RKO (cell line): ENCODE results near the gene TSHZ2.
"Not testable (repeated sequence)": the region's sequence is repeated elsewhere in the genome, so short reads cannot be mapped to it uniquely, and the experiment has no call there.

ENCODE experiments used
- DNase-seq: peaks from one replicate; pipeline ENCODE4 v3.0.0-alpha.2; 2016; ENCODE audit warnings: low spot score

TSHZ2 gene

DNA sequence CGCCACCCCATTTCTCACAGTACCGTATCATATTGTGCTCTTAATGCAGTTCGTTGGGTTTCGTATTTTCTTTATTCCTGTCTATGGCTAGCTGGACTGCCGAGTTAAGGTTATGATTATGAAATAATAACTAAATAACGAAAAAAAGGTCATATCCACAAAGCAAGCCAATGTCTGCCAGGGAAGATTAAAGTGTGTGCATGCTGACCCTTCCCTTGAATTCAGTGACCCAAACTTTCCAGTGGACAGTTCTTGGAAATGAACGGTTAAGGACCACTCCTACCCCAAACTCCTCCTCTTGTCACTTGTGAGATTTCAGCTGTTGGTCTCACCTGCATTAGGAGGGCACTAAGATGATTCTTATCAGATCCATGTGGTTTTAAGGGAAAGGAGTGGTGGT is 449.9 kb downstream of the TSHZ2 start:
- DNase-seq = no peak

DNA sequence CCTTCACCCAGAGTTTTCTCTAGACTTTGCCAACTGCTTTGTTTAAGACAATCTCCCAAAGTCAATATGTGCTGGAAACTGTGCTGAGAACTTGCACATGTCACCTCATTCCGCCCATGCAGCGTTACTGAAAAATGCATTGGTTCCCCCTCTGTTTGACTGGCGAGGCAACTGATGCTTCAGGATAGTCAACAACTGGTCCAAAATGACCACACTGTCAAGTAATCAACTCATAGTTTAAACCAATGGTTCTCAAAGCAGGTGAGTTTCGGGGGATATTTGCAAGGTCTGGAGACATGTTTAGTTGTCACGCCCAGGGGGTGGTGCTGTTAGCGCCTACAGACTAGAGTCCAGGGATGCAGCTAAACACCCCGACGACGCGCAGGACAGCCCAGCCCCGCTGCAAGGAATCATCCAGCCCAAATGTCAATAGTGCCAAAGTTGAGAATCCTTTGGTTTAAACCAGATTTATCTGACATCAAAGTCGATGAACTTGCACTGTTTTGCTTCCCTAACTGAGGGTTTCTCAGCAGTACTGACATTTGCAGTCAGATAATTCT is 451.5 kb downstream of the TSHZ2 start:
- DNase-seq = no peak

DNA sequence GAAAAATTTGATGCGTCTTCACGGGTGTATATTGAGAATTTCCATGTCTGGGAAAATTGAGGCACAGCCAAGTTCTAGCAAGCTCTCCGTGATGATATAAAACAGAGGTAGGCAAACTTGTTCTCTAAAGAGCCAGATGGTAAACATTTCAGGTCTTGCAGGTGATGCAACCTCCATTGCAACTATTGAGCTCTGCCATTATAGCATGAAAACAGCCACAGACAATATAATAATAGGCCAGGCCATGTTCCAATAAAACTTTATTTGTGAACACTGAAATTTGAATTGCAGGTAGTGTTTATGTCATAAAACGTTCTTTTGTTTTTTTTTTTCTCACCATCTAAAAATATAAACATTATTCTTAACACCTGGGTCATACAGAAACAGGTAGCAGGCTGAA is 453.3 kb downstream of the TSHZ2 start:
- no peak for DNase-seq

DNA sequence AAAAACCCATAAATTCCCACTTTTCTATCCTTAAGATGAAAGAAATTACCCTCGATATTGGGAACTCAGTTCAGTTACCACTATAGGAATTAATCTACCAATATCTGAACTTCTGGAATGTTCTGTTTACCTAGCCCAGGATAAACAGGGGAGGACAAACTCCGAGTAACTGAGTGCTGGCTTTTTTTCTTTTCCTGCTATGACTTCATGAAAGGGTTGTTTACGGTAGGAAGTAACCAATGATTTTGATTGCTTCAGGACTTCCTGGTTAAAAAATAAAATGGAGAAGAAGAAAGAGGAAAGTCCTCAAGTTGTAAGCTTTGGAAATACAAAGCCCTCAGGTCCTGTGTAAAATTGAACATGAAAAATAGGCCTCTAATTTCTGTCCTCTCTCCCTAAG is 453.8 kb downstream of the TSHZ2 start:
- no peak for DNase-seq

DNA sequence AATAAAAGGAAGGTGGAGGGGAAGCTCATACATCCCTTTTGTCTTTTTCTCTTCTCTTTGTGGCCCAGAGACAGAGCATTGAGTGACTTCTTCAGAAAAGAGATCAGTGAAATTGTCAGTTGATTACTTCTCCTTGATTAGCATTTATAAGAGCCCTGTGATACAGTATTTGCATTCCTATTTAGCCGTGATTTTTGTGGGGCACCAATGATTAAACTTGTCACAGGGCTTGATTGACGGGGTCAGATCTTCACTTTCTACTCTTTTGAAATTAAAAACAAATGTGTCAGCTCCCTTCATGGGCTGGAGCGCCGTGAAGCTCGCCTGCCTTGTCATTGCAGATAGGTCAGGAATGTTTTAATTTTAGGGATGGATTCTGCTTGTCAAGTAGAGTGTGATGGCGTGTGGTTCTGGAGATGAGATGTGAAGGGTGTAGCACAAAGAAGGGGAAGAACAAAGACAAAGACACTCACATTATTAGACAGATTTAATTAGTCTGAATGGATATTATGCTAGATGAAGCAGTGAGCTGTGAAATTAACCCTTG is 454.7 kb downstream of the TSHZ2 start:
- DNase-seq = no peak

DNA sequence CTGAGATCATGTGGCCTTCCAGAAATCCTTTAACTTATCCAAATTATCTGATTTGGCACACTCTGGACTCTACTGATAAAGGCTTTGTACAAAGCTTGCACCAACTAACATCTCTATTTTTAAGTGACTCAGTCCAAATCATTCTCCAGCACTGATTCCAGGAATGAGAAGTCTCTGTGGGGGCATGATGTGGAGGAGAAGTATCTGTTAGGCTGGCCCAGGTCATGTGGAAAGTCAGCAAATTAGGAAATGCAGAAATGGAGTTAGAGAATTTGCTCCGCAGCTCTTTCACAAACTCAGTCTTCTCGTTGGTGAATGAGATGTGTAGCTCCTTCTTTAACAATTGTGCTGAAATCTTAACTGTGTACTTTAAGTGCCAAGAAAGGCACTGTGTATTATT is 455.8 kb downstream of the TSHZ2 start:
- no peak for DNase-seq

DNA sequence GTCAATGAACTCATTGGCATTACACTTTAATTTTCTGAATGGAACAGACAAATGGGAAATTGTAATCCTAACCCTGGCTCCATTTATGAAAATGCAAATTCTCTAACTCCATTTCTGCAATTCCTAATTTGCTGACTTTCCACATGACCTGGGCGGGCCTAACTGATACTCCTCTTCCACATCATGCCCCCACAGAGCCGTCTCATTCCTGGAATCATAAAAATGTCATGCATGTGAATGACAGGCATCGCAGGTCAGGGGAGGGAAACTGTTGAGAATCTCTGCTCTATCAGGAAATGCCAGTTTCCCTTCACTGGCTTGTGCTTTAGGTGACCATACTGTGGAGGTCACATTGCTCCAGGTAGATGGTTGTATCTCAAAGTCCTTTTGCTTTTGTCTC is 456.4 kb downstream of the TSHZ2 start:
- DNase-seq = no peak

DNA sequence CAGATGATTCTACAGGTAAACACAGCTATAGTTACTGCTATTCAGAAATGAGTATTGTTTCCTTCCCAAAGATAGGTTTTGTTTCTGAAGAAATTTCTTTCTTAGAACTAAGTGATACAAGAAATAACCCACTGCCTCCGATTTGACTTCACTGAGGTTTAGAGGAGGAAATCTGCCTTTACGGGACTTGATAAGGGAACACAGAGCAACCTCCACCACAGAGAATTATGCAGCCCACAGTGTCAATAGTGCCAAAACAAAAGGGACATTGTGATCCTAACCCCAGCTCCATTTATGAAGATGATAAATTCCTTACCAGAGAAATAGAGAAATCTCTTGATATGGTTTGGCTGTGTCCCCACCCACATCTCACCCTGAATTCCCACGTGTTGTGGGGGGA is 456.8 kb downstream of the TSHZ2 start:
- DNase-seq = no peak

DNA sequence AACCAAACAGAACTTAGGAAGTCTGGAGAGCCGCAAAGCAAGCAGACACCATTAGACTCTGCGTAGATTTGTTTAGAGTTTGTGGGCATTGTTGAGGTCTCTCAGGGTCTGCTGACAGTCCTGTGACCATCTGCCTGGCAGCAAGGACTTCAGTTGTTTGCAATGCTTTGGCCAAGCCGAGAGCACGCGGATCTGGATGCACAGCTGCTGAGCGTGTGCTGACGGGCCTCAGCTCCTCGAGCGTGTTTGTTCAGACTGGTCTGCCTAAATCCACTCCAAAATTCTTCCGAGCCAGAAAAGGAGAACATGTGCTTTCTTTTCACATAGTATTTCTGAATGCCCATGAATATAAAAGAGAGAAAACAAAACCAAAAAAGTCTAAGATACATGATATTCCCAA is 462.5 kb downstream of the TSHZ2 start:
- DNase-seq = no peak

DNA sequence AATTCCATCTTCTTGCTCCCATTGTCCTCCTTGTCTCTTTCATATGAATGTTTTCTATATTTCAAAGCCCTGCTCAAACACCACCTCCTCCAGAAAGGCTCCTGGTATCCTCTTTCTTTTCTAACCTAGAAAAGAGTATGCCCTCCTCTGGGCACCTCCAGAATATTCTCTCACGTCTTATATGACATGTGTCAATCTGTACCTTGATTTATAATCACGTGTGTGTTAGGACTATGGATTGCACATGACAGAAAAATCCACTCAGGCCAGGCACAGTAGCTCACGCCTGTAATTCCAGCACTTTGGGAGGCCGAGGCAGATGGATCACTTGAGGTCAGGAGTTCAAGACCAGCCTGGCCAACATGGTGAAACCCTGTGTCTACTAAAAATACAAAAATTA is 464.8 kb downstream of the TSHZ2 start:
- not testable (repeated sequence) for DNase-seq

DNA sequence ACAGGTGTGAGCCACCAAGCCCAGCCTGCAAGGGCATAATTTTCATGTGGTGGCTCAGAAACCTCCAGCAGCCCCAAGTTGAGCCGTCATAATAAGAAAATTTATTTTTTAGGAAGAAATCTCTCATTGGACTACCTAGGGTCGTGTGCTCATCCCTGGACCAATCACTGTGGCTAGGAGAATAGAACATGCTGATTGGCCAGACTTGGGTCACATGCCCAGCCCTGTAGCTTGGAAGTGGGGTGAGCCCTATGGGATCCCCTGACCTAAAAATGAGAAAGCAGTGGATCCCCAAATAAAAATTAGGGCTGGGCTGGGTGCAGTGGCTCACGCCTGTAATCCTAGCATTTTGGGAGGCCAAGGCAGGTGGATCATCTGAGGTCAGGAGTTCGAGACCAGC is 466.2 kb downstream of the TSHZ2 start:
- no peak for DNase-seq

DNA sequence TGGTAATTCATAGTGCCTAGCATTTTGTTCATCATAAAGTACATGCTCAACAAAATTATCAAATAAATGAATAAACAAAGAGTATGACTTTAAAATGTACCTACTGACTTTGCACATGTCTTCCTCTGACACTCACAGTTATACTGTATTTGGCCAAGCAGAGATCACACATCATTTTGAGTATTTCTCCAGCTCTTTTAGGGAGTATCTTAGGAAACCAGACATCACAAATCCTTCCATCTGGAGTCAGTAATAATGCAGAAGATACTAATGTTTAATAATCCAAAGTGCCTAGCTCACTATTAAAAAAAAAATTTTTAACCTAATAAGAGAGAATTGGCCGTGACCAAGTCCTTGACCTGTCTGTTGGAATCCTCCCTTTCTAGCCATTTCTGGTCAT is 466.9 kb downstream of the TSHZ2 start:
- DNase-seq = no peak

DNA sequence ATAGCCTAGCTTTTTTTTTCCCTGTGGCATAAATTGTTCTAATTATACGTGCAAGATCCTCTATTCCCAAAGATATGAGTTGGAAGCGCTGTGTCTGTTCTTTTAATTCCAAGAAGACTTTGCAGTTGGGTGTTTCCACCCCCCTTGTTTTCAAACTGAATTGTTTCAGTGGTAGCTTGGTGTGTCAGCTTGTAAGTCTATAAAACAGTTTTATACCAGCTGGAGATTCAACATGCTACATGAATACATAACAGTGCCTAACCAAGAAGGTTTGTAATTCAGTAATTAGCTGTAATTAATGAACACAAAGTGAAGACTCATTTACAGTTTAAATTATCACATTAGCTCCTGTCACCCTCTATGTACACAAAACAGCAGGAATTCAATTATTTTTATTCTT is 467.5 kb downstream of the TSHZ2 start:
- DNase-seq = no peak

DNA sequence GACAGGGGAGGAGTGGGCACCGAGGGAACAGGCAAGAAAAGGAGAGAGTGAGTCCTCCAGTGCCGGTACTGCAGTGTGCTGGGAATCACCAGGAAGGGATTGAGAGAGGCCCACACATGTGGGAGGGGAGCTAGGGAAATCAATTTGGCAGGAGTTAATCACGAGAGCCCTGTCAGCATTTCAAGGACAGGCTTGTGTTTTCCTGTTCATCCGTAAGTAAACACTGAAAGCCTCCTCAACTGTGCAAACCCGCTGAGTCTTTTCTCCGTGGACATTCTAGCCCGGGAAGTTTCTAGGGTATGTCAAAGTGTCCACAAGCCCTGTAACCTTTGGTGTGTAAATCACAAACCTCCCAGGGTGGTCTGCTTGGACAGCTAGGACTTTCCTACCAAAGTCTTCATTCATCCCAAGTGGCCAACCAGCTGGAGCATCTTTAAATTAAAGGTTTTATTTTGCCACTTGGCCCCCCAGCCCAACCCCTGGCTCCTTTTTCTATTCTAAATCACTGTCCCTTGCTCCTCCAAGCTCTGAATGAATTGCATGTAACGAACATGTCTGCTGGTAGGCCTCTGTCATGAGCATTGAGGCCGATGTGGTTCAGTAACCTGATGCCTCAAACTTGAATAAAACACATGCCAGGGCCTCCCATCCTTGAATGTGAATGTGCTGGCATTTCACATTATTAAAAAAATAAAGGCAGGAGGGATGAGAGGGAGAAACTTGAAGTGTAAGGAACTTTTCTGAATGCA is 472.4 kb downstream of the TSHZ2 start:
- DNase-seq = no peak

DNA sequence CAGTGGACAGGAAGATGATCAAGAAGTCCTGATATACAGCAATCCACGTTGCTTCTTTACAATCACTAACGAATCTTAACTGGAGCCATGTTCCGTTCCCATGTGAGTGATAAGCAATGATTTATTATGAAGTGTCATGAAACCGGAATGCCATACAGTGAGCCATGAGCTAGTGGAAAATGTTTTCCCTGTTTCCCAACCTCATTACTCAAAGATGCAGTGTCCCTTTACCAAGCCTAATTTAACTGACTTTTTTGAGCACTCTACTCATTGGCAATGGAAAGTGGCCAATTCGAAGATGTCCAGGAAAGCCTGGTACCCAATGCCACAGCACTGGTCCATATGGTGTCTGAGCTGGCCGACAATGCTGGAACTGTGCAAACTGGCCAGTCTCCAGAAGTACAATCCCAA is 473.2 kb downstream of the TSHZ2 start:
- DNase-seq = no peak

DNA sequence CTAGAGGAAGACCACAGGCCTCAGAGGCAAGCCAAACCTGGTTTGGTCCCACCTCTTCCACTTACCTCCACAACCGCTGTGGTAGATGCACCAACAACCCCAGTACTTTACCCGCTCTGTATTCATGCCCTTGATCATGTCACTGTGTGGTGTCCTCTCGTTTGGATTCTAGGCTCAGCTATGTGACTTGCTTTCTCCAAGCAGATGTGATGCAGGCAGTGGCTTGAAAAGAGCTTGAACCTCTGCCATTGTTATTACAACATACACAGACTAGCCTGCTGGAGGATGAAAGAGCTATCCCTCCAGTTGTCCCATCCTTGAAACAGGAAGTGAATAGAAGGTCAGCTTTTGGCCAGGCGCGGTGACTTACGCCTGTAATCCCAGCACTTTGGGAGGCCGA is 473.8 kb downstream of the TSHZ2 start:
- no peak for DNase-seq

DNA sequence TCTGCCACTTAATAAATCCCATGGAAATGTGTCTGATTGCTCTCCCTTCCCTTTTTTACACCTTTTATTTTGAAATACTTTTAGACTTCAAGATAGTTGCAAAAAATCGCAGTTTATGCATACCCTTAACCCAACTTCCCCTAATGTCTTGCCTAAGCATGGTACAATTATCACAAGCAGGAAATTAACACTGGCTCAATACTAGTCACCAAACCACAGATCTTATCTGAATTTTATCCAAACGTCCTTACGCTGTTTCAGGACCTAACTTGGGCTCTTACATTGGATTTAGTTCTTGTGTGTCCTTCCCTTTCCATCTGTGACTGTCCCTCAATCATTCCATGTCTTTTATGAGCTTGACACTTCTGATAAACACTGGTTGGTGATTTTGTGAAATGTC is 475.2 kb downstream of the TSHZ2 start:
- no peak for DNase-seq

DNA sequence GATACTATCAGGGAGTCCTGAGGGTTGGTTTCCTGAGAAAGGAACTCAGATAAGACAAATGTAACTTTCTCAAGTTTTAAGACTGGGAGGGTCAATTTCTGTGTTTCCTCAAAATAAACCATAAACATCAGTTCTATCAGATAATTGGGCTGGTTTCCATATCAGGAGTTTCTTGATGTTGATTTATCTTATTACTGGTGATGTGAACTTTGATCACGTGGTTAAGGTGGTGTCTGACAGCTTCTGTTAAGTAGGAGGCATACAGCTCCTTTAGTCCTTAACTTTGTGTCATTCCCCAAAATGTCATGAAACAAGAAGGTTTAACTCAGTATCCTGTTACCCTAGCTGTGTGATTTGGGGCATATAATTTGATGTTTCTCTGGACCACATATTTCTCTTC is 476.3 kb downstream of the TSHZ2 start:
- no peak for DNase-seq

DNA sequence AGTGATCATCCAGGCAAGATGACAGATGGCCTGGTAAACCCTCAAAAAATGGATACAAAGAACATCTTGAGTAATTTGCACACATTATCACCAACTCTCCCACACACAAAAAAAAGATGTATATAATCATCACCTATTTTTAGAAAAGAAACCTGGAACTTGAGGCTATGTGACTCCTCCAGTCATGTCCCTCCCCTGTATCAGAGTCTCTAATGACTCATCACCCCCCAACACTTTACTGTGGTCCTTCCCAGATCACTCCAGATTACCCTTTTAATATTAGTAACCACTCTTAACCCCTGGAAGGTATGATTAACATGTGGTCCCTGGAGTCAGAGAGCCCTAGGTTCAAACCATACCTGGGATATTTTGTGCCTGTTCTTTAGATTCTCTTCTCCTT is 476.7 kb downstream of the TSHZ2 start:
- DNase-seq = no peak

DNA sequence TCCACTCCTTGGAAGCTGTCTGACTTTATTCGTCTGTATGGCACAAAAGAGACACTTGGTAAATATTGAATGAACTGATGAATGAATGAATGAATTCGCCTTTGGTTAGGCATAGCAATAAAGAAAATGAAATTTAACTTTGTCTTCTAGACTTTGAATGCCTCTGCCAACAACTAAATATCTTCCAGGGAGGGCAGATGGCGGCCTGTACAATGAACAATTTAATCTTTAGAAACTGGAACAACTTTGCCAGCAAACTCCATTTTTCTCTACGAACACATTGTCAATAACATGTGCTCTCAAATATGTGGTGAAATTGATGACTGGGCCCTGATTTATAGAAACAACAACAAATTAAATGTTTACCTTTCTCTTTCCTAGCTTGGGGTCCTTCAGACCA is 480.9 kb downstream of the TSHZ2 start:
- no peak for DNase-seq

DNA sequence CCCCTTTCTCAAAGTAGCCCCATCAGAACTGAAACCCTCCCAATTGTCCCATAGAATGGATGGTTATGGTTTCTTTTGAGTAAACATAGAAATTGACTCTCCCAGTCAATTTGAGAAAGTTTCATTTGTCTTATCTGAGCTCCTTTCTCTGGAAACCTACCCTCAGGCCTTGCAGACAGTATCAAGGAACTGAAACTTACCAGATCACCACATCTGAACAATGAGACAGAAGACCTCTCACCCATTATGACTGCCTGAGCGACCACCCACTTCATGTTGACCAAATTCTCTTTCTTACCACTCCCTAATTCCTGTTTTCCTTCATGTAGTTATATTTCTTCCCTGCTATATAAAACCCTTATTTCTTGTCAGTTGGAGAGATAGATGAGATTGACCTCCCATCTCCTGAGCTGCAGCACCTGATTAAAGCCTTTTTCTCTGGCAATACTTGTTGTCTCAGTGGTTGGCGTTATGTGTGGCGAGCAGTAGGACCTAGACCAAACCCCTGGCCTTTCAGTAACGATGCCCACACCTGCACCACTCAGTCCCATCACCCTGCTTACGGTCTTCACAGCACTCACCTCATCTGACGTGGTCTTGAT is 482.6 kb downstream of the TSHZ2 start:
- no peak for DNase-seq

DNA sequence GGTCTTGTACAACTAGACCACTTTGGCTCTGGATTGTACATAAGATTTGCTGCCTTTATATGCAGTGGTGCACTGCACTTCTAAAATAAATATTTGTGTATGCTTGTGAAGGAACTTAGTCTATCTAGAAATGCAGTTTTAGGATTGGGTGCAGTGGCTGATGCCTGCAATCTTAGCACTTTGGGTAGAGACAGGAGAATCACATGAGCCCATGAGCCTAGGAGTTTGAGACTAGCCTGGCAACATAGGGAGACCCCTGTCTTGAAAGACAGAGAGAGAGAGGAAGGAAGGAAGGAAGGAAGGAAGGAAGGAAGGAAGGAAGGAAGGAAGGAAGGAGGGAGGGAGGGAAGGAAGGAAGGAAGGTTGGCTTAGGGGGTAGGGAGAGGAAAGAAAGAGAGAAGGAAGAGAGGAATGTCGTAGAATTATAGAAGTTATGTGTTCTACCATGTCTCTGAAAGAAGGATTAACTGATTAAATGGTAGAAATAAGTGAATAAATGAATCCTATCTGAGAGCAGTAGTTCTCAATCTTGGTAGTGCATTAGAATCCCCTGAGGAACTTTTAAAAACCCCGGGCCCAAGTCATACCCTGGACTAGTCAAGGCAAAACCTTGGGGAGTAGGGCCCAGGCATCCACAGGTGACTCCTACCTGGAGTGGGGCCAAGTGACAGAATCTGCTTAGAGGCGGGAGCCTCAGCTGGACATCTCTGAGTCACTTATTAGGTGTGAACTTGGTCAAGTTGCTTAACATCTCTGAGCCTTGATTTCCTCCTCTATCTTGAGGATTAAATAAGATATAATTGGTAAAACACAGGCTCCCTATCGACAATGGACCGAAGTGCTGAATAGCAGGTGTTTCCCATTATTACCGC is 491.2 kb downstream of the TSHZ2 start:
- DNase-seq = peak; percentile 16

DNA sequence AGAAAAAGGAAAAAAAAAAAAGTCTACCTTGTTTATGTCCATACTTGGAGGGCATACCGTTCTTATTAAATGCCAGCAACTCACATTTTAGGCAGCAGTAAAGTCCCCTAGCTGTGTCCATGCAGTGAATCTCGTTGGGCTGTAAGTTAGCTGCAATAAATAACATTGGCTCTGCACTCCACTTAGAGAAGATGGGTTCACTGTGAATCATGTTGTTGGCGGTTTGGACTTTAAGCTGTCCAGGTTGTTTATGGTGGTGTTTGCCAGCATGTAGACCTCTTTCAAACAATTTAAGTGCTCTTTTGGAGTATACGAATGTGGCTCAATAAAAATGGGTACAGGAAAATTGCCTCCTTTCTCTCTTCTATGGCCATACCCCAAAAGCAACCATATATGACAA is 494.1 kb downstream of the TSHZ2 start:
- no peak for DNase-seq
